ENCODE results near the gene UBL7.

GRCh38 chr15:74428442-74428787 is 32.5 kb downstream of the UBL7 start:
- TF ChIP-seq POLR2AphosphoS5 (IDR thresholded peaks at IDR 0.05; ENCODE audit: low read depth, low read length) (no peak), SP1 (IDR thresholded peaks at IDR 0.05; ENCODE audit: low read depth, low read length) (no peak), CTCF (IDR thresholded peaks at IDR 0.05; ENCODE audit: control extremely low read depth in 1 of 3, insufficient read depth in 1 of 3, low read depth in 1 of 3, low read length in 3 of 3) (no peak), BACH1 (IDR thresholded peaks at IDR 0.05; ENCODE audit: low read length) (no peak), TBP (IDR thresholded peaks at IDR 0.05; ENCODE audit: low read depth, low read length) (no peak), RAD21 (IDR thresholded peaks at IDR 0.05 in 1 of 2, conservative IDR thresholded peaks at IDR 0.05 in 1 of 2; ENCODE audit: low read depth in 2 of 2, low read length in 2 of 2) (no peak), CREB1 (IDR thresholded peaks at IDR 0.05) (no peak), GABPA (IDR thresholded peaks at IDR 0.05; ENCODE audit: borderline replicate concordance, insufficient read depth, low read length) (no peak), TEAD4 (IDR thresholded peaks at IDR 0.05; ENCODE audit: low read depth, low read length) (no peak), POLR2A (IDR thresholded peaks at IDR 0.05; ENCODE audit: control extremely low read depth in 1 of 2, low read depth in 2 of 2, low read length in 2 of 2) (no peak), E2F6 (IDR thresholded peaks at IDR 0.05) (no peak), CEBPB (IDR thresholded peaks at IDR 0.05; ENCODE audit: low read depth, low read length) (no peak), JUND (IDR thresholded peaks at IDR 0.05; ENCODE audit: low read length) (no peak), TAF1 (IDR thresholded peaks at IDR 0.05; ENCODE audit: low read depth, low read length) (no peak)

Data from H1 (cell line).